ENCODE results near the gene MBOAT2. TPM values are rescaled to one million over a fixed set of nuclear protein-coding genes. Genes with fewer than 3 reads are reported as not detected.

MBOAT2 gene
- total RNA-seq, 2 donors from 2014 or later: 14.4 to 16.8 TPM

- Histone ChIP-seq H3K27ac (no peak overlapping the region), H3K36me3 (no peaks in the 10 kb centered on the region), H3K9me3 (no peaks in the 10 kb centered on the region), H3K4me1 (ENCODE audit: control insufficient read depth in 1 of 2, low read depth in 2 of 2) (no peaks in the 10 kb centered on the region), H3K27me3 (replicated peaks; ENCODE audit: insufficient read depth) (no peaks in the 10 kb centered on the region), H3K4me3 (no peak overlapping the region)
- no peak for TF ChIP-seq CTCF (IDR thresholded peaks at IDR 0.05)
- ATAC-seq (ENCODE audit: insufficient number of reproducible peaks, low FRiP score, low read depth) (no peak), DNase-seq (ENCODE audit: low spot score) (no peak)
Observed at GRCh38 chr2:9030841-9031240, 27.4 kb upstream of the MBOAT2 start.

GRCh38 chr2:9030190-9030589 is 26.7 kb upstream of the MBOAT2 start:
- no peaks in the 10 kb centered on the region for H3K4me1 ChIP-seq (ENCODE audit: control insufficient read depth in 1 of 2, low read depth in 2 of 2)
- H3K36me3 ChIP-seq: no peaks in the 10 kb centered on the region
- TF ChIP-seq CTCF (IDR thresholded peaks at IDR 0.05): no peak
- H3K27me3 ChIP-seq (replicated peaks; ENCODE audit: insufficient read depth): no peaks in the 10 kb centered on the region
- DNase-seq (ENCODE audit: low spot score) (no peak), ATAC-seq (ENCODE audit: insufficient number of reproducible peaks, low FRiP score, low read depth) (no peak)
- no peak overlapping the region for H3K4me3 ChIP-seq
- no peak overlapping the region for H3K27ac ChIP-seq
- H3K9me3 ChIP-seq: no peaks in the 10 kb centered on the region

GRCh38 chr2:9029721-9030120 is 26.2 kb upstream of the MBOAT2 start:
- no peak for ATAC-seq (ENCODE audit: insufficient number of reproducible peaks, low FRiP score, low read depth)
- DNase-seq (ENCODE audit: low spot score): no peak
- Histone ChIP-seq H3K4me1 (ENCODE audit: control insufficient read depth in 1 of 2, low read depth in 2 of 2) (no peaks in the 10 kb centered on the region), H3K9me3 (no peaks in the 10 kb centered on the region), H3K36me3 (no peaks in the 10 kb centered on the region), H3K27me3 (replicated peaks; ENCODE audit: insufficient read depth) (no peaks in the 10 kb centered on the region), H3K27ac (no peak overlapping the region), H3K4me3 (no peak overlapping the region)
- no peak for TF ChIP-seq CTCF (IDR thresholded peaks at IDR 0.05)

- H3K27ac ChIP-seq: no peak overlapping the region
- ATAC-seq (ENCODE audit: insufficient number of reproducible peaks, low FRiP score, low read depth) (no peak), DNase-seq (ENCODE audit: low spot score) (no peak)
- no peaks in the 10 kb centered on the region for H3K36me3 ChIP-seq
- H3K27me3 ChIP-seq (replicated peaks; ENCODE audit: insufficient read depth): no peaks in the 10 kb centered on the region
- TF ChIP-seq CTCF (IDR thresholded peaks at IDR 0.05): no peak
- H3K4me3 ChIP-seq: no peak overlapping the region
- H3K4me1 ChIP-seq (ENCODE audit: control insufficient read depth in 1 of 2, low read depth in 2 of 2): no peaks in the 10 kb centered on the region
- no peaks in the 10 kb centered on the region for H3K9me3 ChIP-seq
Observed at GRCh38 chr2:9027884-9028283, 24.4 kb upstream of the MBOAT2 start.

- TF ChIP-seq CTCF (IDR thresholded peaks at IDR 0.05): no peak
- ATAC-seq (ENCODE audit: insufficient number of reproducible peaks, low FRiP score, low read depth): no peak
- no peak overlapping the region for H3K4me3 ChIP-seq
Observed at GRCh38 chr2:9025746-9026145, 22.3 kb upstream of the MBOAT2 start.

More at GRCh38 chr2:9025746-9026145, 22.3 kb upstream of the MBOAT2 start:
- no peak for DNase-seq (ENCODE audit: low spot score)
- Histone ChIP-seq H3K27me3 (replicated peaks; ENCODE audit: insufficient read depth) (no peaks in the 10 kb centered on the region), H3K36me3 (no peaks in the 10 kb centered on the region), H3K9me3 (no peaks in the 10 kb centered on the region), H3K4me1 (ENCODE audit: control insufficient read depth in 1 of 2, low read depth in 2 of 2) (no peaks in the 10 kb centered on the region), H3K27ac (no peak overlapping the region)
